GM19397 (cell line): Measurements from ENCODE around the gene FOXI3.
"Not testable (repeated sequence)": the region's sequence is repeated elsewhere in the genome, so short reads cannot be mapped to it uniquely, and the experiment has no call there.

Experiments
- ATAC-seq: cut with Tn5 transposase; IDR thresholded peaks from one replicate; pipeline ENCODE4 v1.9.1; 2021; ENCODE audit warnings: mild to moderate bottlenecking, moderate library complexity; ENCODE audit not compliant: unreplicated experiment

Gene FOXI3

GRCh38 chr2:88442473-88442872, 10.0 kb downstream of the FOXI3 start:
- no peak for ATAC-seq

- no peak for ATAC-seq
Observed at GRCh38 chr2:88442061-88442460, 10.4 kb downstream of the FOXI3 start.

GRCh38 chr2:88437010-88437409, 15.5 kb downstream of the FOXI3 start:
- no peak for ATAC-seq

GRCh38 chr2:88429929-88430328, 22.6 kb downstream of the FOXI3 start:
- ATAC-seq = no peak

GRCh38 chr2:88423733-88424132, 28.8 kb downstream of the FOXI3 start:
- no peak for ATAC-seq

DNA sequence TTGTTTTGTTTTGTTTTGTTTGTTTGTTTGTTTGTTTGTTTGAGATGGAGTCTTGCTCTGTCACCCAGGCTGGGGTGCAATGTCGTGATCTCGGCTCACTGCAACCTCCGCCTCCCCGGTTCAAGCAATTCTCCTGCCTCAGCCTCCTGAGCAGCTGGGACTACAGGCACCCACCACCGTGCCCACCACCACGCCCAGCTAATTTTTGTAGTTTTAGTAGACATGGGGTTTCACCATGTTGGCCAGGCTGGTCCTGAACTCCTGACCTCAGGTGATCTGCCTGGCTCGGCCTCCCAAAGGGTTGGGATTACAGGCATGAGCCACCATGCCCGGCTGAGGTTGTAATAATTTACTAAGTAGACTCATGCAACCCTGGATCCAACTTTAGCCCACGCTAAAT, 33.4 kb downstream of the FOXI3 start:
- not testable (repeated sequence) for ATAC-seq

GRCh38 chr2:88416016-88416663, 36.4 kb downstream of the FOXI3 start:
- no peak for ATAC-seq

GRCh38 chr2:88408870-88409269, 43.6 kb downstream of the FOXI3 start:
- not testable (repeated sequence) for ATAC-seq

DNA sequence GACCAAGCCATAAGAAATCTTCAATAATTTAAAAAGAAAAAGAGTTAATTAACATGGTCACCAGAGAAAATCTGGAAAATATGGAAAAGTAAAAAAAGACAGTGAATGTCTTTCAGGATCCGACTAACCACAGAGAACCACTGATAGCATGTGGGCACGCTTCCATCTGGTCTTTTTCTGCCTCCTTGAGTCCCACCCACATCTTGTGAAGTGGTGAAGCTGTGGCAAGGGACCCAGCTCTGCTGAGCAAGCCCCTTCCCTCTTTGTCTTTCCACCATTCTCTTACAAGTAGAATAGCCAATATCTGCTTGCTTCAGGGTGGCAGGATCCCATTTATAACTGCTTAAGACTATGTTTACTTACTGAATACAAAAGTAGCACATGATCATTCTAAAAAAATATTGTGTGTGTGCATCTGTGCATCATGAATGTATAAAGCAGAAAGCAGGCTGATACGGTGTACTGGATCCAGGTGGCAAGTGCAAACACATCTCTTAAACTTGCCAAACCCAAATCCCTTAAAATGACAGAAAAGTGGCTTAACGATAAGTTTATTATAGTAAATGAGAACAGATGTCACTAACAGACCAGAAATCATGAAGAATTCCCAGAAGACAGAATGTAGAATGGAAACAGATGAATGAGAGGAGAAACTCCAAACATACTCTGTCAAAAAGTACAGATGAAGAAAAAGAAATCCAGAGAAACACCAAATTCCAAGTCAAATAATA, 52.3 kb downstream of the FOXI3 start:
- ATAC-seq = no peak

GRCh38 chr2:88398180-88398579, 54.3 kb downstream of the FOXI3 start:
- ATAC-seq = no peak
